Esophagus squamous epithelium (tissue), 4 donors: ENCODE measurements around the gene DUS1L.

ENCODE experiments used
- CTCF ChIP-seq, 6 experiments: fragments of 450-650 bp in 4 of 6; fragments of 200-600 bp in 2 of 6; sonication (generic) in 2 of 6; IDR thresholded peaks; one replicate each; pipeline ENCODE4 v1.5.1; 2016 to 2019; ENCODE audit warnings: antibody characterized with exemption in 6 of 6, mild to moderate bottlenecking in 4 of 6, moderate library complexity in 4 of 6
- POLR2A ChIP-seq, 4 donors: fragments of 450-650 bp; IDR thresholded peaks; one replicate each; pipeline ENCODE4 v1.6.1; 2017; ENCODE audit warnings: antibody characterized with exemption in 4 of 4, mild to moderate bottlenecking in 4 of 4, moderate library complexity in 3 of 4

GRCh38 chr17:82105882-82106687 lies 40.5 kb upstream of the DUS1L start:
- TF ChIP-seq POLR2A (IDR thresholded peaks at IDR 0.05) (peak in 2 of 4 donors; percentile 15 to 46), CTCF (IDR thresholded peaks at IDR 0.05) (peak in 3 of 6 experiments; percentile 23 to 41 (median 37))
